Right kidney (tissue), 1 donor: ENCODE results near the gene HELB.
"Not testable (repeated sequence)": the region's sequence is repeated elsewhere in the genome, so short reads cannot be mapped to it uniquely, and the experiment has no call there.

Experiments
- DNase-seq: peaks from one replicate; pipeline ENCODE4 v3.0.0-alpha.2; 2016

Gene HELB

GRCh38 chr12:66303316-66303804, 1.1 kb downstream of the HELB start:
- not testable (repeated sequence) for DNase-seq

GRCh38 chr12:66304296-66304900, 2.1 kb downstream of the HELB start:
- DNase-seq = no peak

- no peak for DNase-seq
These were observed 7.3 kb downstream of the HELB start for GRCh38 chr12:66309606-66310005.

DNA sequence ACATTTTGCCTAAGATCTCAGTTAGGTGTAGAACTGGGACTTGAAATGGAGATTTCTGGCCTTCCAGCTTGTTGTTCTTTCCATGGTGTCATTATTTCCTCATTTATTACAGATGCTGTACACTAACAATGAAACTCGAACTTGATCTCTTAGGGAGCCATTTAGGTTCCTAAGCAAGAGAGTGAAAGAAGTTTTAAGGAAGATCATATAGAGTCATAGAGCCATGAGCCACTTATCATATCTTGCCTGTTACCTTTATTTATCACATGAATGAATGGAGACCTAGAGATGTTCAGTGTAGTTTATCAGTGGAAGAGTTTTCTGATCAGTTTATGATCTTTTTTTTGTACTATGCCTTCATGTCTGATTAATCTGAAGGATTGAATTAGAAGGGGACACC, 9.9 kb downstream of the HELB start:
- no peak for DNase-seq

DNA sequence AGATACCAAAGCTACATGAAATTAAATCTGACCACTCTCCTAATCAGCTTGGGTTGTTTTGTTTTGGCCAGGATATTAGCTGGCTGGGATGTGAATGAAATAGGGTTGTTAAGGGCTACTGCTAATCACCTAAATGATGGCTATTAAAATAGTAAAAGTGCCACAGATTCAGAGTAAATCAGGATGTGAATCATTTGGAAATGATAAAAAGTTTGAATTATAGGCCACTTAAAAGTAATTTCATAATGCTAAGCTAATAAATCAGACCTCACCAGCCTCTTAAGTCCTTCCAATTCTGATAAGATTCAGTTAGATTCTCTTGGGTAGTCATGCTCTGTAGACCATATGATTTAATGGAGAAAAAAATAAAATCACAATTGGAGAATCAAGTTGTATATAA, 12.0 kb downstream of the HELB start:
- no peak for DNase-seq

DNA sequence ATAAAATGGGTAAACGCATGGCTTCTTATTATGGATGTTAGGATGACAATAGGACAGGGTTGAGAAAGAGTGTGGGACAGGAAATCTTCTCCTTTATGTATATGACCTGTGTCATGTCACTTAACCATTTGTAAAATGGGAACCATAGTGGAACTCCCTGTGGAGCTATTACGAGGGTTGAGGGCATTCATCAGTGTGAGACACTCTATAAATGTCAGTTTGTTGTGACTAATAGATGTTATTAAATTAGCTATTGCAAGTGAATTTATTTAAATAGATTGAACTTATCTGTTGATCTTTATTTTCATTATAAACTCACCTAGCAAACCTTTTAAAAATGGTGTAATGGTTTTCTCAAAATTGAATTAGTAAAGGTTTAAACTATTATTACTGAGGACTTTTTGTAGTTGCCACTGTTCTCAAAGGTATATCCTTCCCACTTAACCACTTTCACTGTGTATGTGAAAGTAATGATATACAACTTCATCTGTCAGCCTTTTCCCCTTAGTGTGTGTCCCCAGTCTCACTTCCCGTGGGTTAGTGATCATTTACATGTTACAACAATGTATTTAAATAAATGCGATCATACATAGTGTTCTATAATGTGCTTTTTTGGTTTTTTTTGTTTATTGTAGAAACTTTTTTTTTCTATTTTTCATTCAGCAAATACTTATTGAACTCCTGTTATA, 17.1 kb downstream of the HELB start:
- DNase-seq = no peak

DNA sequence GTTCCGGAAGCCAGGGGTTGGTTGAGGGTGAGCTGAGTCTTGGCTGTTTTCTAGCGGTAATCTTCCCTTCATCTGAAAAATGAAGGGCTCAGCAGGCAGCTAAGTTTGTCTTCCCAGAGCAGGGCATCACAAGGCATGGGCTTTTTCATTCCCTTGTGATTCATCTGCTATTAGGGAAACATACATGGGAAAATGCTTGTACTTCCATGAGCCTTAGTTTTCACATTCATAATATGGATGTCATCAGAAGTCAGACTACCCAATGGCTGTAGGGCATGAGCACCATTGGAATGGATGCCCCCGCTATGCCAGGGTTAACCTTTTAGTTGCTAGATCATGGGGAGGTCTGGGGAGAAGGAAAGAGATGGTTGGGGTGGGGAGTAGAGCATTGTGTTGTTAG, 18.7 kb downstream of the HELB start:
- DNase-seq = no peak

- no peak for DNase-seq
These were observed 19.1 kb downstream of the HELB start for GRCh38 chr12:66321435-66321834.

- no peak for DNase-seq
These were observed 20.7 kb downstream of the HELB start for GRCh38 chr12:66323017-66323416.

DNA sequence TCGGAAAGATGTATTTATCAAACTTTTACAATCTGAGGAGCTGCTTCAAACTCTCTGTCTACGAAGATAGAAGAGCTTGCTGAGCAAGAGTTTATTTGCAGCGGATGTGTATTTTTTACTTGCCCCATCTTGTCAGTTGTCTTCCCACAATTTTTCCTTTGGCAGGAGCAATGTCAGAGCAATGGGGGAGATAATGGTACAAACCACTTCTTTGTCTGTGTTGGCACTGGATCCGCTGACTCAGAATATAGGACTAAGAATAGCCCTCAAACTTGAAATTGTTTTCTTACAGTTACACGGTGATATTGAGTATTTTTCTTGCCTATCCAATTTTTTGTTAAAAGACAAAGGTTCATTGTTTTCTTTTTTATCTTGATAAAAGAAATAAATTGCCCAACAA, 27.6 kb downstream of the HELB start:
- DNase-seq = no peak

GRCh38 chr12:66331016-66331415, 28.7 kb downstream of the HELB start:
- no peak for DNase-seq

DNA sequence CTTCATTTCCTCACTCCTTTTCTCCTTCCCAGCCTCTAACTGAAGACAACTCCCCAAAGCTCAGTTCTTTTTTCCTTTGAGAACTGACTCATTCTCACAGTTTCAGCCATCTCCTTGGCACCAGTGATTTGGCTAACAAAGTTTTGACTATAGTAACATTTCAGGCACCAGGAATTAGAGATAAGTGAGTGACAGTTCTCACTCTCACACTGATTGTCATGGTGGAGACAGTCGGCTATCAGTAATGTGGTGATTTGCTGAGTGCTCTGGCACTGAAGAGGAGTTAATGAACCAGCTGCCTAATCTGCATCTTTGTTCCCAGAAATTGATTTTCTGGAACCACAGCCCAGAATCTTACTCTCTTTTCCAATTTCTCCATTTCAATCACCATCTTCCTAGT, 29.5 kb downstream of the HELB start:
- no peak for DNase-seq

GRCh38 chr12:66335746-66336145, 33.5 kb downstream of the HELB start:
- no peak for DNase-seq

- no peak for DNase-seq
These were observed 35.2 kb downstream of the HELB start for GRCh38 chr12:66337381-66338010.

DNA sequence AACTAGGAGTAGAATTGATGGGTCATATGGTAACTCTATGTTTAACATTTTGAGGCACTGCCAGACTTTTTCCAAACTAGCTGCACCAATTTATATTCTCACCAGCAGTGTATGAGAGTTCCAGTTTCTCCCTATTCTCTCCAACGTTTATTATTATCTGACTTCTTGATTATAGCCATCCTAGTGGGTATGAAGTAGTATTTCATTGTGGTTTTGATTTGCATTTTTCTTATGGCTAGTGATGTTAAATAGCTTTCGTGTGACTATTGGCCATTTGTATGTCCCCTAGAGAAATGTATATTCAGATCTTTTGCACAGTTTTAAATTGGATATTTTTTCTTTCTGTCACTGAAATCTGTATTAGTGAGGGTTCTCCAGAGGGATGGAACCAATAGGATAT, 37.8 kb downstream of the HELB start:
- no peak for DNase-seq

- DNase-seq = no peak
These were observed 38.8 kb downstream of the HELB start for GRCh38 chr12:66341126-66341525.

DNA sequence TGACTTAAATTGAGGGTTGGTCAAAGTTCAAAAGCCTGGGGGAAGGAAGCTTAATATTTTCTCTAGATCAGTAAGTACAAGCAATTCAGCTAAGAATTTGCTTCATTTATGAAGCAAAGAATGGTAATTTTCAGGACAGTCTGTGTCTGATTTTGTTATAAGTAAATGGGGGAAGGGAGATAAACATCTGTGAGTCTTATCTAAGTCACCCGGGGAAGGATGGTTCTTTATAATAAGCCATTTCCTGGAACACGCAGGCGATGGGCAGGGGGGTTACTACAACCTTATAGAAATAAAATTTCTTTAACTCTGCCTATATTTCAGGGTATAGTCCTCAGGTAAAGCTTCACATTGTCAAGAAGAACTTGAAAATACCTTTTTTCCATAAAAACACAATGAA, 42.9 kb downstream of the HELB start:
- DNase-seq = no peak

GRCh38 chr12:66345956-66346355, 43.7 kb downstream of the HELB start:
- DNase-seq = no peak

DNA sequence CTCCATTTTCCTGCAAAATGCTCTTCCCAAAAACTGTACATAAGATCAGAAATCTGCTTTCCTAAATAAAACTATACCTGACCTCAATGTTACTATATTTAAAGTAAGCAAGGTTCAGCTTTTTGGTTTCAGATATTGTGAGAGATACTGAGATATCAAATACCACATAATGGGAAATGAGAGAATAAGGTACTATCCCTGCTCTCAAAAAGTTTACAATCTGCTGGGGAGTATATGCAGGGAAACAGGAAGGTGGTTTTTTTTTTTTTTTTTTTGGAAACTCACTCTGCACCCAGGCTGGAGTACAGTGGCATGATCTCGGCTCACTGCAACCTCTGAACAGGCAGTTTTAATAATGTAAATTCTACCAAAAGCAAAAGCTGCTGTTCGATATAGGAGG, 49.0 kb downstream of the HELB start:
- no peak for DNase-seq

DNA sequence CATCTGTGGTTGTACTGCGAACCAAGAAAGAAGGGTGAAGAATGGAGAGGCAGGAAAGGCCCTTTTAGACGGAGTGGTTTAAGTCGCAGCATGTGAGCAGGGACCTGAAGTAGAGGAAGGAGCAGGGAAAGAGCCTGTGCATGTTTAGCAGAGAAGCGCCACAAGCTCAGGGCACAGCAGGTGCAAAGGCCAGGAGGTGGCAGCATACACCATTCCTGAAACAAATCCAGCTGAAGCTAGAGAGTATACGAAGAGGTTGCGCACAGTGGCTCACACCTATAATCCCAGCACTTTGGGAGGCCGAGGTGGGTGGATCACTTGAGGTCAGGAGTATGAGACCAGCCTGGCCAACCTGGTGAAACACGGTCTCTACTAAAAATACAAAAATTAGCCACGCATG, 49.9 kb downstream of the HELB start:
- DNase-seq = no peak

DNA sequence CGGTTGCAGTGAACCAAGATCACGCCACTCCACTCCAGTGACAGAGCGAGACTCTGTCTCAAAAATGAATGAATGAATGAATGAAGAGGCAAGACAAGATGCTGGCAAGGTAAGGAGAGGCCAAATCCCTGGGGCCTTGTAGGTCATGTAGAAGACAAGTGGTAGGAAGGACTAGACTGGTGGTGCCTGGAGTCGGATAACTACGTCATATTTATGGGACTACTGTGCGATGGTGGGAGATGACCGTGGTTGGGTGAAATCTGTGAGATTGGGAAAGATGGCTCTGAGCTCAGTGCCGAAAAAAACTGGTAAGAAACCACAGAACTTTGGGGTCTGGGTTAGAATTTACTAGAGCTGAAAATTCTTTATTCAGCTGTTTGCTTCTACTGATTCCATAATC, 50.6 kb downstream of the HELB start:
- DNase-seq = no peak

DNA sequence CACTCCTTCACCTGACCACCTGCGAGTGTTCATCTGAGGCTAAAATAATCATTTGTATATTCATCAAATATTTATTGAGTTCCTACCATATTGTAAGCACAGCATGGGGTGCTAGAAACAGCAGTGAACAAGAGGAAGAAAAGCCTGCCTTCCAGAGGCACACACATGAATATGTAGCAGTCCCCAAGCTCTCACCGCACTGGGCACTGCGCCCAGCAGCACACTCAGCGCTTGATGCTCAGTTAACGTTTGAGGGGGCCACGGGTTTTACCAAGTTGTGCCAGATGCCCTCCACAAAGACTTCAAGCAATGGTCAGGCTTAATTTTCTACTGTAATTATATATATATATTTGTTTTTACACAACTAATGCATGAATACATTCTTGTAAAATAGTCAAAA, 52.0 kb downstream of the HELB start:
- DNase-seq = no peak

DNA sequence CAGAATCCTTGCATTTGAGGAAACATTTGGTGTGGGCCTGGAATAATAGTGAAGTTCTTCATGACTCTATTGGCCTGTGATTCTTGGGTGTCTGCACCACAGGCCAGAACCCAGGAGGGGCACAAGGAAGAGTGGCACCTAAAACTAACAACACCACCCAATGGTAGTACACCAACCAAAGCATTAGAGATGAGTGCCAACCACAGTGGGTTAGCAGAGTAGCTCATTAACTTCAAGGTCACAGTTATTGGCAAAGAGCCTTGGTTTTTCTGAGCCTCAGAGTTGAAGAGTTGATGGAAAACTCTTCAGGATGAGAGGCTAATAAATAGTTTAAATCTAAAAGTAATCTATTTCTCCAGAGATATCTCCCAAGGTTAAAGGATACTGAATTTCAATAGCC, 57.0 kb downstream of the HELB start:
- DNase-seq = no peak

- no peak for DNase-seq
These were observed 59.4 kb downstream of the HELB start for GRCh38 chr12:66361703-66362102.
